ENCODE data around the gene TRAF3.
"Not testable (repeated sequence)": the region's sequence is repeated elsewhere in the genome, so short reads cannot be mapped to it uniquely, and the experiment has no call there.

Gene TRAF3

GRCh38 chr14:102922490-102923200 lies 145.4 kb downstream of the TRAF3 start, which contains the start of gene AMN:
AMN (plus strand) TSS chr14:102922663; CDS start chr14:102922689, 26 bp downstream.
- TF ChIP-seq CTCF (conservative IDR thresholded peaks at IDR 0.05; ENCODE audit: low read depth, low read length) = no peak
- no peak for DNase-seq (ENCODE audit: low read depth)
- H3K4me3 ChIP-seq (ENCODE audit: low read depth, low read length) = peak within 1 kb of the TSS; percentile 38

- H3K4me3 ChIP-seq (ENCODE audit: low read depth, low read length) = peak overlapping the region; percentile 38
- TF ChIP-seq CTCF (conservative IDR thresholded peaks at IDR 0.05; ENCODE audit: low read depth, low read length) = no peak
- no peak for DNase-seq (ENCODE audit: low read depth)
Measured at GRCh38 chr14:102923201-102923924, 146.1 kb downstream of the TRAF3 start.

- DNase-seq (ENCODE audit: low read depth) = no peak
- H3K4me3 ChIP-seq (ENCODE audit: low read depth, low read length) = no peak overlapping the region
- no peak for TF ChIP-seq CTCF (conservative IDR thresholded peaks at IDR 0.05; ENCODE audit: low read depth, low read length)
Measured at GRCh38 chr14:102923925-102924486, 146.8 kb downstream of the TRAF3 start.

GRCh38 chr14:102924632-102925588 lies 147.7 kb downstream of the TRAF3 start:
- peak; percentile 52 for TF ChIP-seq CTCF (conservative IDR thresholded peaks at IDR 0.05; ENCODE audit: low read depth, low read length)
- DNase-seq (ENCODE audit: low read depth) = peak; percentile 27
- H3K4me3 ChIP-seq (ENCODE audit: low read depth, low read length) = no peak overlapping the region

- H3K4me3 ChIP-seq (ENCODE audit: low read depth, low read length) = no peak overlapping the region
- no peak for TF ChIP-seq CTCF (conservative IDR thresholded peaks at IDR 0.05; ENCODE audit: low read depth, low read length)
- DNase-seq (ENCODE audit: low read depth) = no peak
Measured at GRCh38 chr14:102925646-102926045, 148.4 kb downstream of the TRAF3 start.

- no peak overlapping the region for H3K4me3 ChIP-seq (ENCODE audit: low read depth, low read length)
- TF ChIP-seq CTCF (conservative IDR thresholded peaks at IDR 0.05; ENCODE audit: low read depth, low read length) = no peak
- no peak for DNase-seq (ENCODE audit: low read depth)
Measured at GRCh38 chr14:102926104-102926503, 148.9 kb downstream of the TRAF3 start.

- not testable (repeated sequence) for H3K4me3 ChIP-seq (ENCODE audit: low read depth, low read length); DNase-seq (ENCODE audit: low read depth)
Measured at GRCh38 chr14:102926840-102927239, 149.6 kb downstream of the TRAF3 start.
